Testis (tissue), 2 donors: ENCODE results near the gene TARM1.

Source experiments
- CTCF ChIP-seq, 3 experiments: fragments of 450-650 bp in 2 of 3; fragments of 200-600 bp in 1 of 3; sonication (generic) in 1 of 3; IDR thresholded peaks; one replicate each; pipeline ENCODE4 v1.5.1; 2016 to 2019; ENCODE audit warnings: antibody characterized with exemption in 3 of 3, mild to moderate bottlenecking in 2 of 3, moderate library complexity in 1 of 3
- POLR2A ChIP-seq: fragments of 450-650 bp; IDR thresholded peaks from one replicate; pipeline ENCODE4 v1.6.1; 2017; ENCODE audit warnings: antibody characterized with exemption, mild to moderate bottlenecking, moderate library complexity

- TF ChIP-seq POLR2A (no peak), CTCF (IDR thresholded peaks at IDR 0.05) (no peak)
Measured at GRCh38 chr19:54041969-54042606, 39.1 kb downstream of the TARM1 start.
